ENCODE data around the gene RASGRF1.

RASGRF1 gene

GRCh38 chr15:78984041-78984440 is 106.5 kb downstream of the RASGRF1 start:
- no peak for DNase-seq (ENCODE audit: low read depth)

GRCh38 chr15:78983146-78983918 is 107.2 kb downstream of the RASGRF1 start:
- no peak for DNase-seq (ENCODE audit: low read depth)

- DNase-seq (ENCODE audit: low read depth), result no peak
Measured at GRCh38 chr15:78982736-78983135, 107.8 kb downstream of the RASGRF1 start.

DNA sequence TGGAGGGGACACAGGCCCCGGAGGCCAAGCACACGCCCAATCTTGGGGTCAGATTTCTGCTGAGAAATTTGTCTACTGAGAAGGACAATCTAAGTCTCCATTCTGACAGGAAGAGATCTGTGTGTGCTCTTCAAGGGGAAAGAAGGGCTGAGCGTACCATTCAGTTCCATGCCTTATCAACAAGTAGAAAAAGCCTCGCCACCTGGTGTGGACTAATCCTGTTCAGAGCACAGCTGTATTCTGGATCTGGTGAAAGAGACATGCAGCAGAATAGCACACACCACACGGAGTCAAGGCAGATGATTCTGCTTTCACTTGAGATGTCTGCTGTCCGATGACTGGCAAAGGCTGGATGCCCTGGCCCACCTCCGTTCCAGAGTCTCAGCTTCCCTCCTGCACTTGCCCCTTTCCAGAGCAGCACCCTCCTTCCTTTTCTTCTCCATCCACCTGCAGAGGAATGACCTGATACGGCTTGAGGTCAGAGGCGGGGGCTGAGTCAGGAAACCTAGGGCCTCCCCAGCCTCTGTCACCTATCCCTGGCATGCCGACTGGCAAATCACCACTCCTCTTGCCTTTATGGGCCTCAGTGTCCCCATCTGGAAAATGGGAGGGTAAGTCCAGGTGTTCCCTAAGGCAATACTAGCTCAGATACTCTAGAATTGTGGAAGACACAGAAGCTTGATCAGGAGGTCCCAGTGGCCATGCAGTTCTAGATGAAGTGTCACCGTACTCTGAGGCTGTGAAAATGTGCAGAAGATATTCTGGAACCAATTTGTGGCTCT is 108.9 kb downstream of the RASGRF1 start:
- DNase-seq (ENCODE audit: low read depth), result no peak

GRCh38 chr15:78979456-78980320 is 110.9 kb downstream of the RASGRF1 start:
- DNase-seq (ENCODE audit: low read depth), result no peak

GRCh38 chr15:78978601-78979179 is 111.9 kb downstream of the RASGRF1 start:
- no peak for DNase-seq (ENCODE audit: low read depth)

DNA sequence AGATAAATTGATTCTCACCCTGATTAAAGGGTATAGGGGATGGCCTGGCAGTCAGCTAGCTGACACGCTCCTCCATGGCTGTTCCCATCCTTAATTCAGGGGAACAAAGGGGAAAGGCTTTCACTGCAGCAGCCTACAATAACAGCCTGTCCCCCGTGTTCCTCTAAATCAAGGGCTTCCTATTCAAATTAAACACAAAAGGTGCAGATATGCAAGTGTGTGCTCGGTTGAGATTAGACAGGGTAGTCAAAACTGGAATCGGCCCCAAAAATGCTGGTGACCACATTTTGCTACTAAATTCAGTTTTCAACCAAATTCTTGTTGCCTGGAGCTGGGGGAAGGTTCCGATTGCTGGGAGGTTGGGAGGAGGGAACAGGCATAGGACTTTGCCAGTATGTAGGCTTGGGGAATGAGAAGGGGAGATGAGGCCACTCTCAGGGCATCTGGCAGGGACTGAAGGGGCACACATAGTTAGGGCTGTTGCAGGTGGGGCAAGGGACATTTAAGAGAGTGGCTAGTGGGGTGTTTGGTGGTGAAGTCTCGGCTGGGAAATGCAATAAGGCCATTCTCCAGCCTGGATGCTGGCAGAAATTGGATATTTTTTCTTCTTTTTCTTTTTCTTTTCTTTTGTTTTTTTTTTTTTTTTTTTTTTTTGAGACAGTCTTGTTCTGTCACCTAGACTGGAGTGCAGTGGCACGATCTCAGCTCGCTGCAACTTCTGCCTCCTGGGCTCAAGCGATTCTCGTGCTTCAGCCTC is 112.8 kb downstream of the RASGRF1 start:
- no peak for DNase-seq (ENCODE audit: low read depth)

DNA sequence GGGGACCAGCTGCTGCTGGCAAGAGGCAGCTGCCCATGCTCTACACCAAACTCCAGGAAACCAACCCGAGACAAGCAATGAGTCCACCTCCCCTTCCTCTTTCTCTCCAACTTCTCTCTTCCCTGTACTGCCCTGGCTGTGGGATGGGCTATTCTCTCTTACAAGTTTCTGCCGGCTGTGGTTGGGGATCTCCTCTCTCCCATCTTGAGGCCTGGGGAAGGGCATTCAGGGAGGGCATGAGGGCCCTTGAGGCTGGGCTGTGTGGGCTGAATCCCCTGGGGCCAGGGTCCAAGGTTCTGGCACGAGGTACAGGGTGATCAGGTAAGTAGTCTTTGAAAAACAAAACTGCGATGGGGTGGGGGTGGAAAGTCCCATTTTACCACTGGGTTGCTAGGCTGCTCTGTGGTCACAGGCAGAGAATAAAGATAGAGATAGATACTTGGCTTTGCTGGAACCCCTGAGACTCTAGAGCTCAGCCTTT is 113.4 kb downstream of the RASGRF1 start:
- no peak for DNase-seq (ENCODE audit: low read depth)

DNA sequence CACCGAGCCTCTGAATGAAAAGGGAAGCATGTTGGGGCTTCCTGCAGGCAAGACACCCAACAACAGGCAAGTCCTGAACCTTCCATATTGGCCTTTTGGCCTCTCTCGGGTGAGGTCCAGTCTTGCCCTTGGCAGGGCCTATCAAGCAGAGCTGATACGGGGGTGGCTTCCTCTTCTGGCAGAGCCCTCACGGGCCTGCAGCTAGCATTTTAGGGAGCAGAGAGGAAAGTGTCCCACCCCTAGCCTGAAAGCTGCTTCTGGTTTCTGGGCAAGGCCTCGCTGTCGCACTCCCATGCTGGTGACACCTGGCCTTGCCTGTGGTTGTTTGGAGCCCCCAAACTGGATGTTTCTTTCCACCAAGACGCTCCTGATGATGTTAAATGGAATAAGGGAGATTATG is 113.9 kb downstream of the RASGRF1 start:
- DNase-seq (ENCODE audit: low read depth), result no peak

GRCh38 chr15:78974272-78974918 is 116.2 kb downstream of the RASGRF1 start:
- no peak for DNase-seq (ENCODE audit: low read depth)

DNA sequence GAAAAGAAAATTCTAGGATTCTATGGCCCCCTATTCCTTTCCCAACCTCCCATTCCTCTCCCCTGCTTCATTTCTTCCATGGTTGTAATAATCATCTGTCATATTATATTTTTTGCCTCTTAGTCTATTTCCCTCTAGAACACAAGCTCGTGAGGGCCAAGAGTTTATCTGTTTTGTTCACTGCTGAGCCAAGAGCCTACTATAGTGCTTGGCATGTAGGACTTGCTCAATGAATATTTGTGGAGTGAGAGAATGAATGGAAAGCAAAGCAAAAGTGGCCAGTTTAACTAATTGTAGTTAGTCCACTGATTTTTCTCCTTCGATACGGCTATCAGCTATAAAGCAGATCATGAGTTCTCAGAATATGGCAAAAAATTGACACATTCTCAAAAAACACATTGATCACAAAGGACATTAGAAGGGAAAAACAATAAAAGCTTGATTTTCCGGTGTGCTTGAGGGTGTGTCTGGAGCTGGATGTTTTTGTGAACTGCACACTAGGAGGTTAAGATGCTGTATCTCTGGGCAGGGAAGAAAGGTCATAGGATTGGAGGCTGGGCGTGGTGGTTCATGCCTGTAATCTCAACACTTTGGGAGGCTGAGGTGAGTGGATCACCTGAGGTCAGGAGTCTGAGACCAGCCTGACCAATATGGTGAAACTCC is 120.8 kb downstream of the RASGRF1 start:
- no peak for DNase-seq (ENCODE audit: low read depth)

- no peak for DNase-seq (ENCODE audit: low read depth)
Measured at GRCh38 chr15:78968539-78969271, 121.9 kb downstream of the RASGRF1 start.

DNA sequence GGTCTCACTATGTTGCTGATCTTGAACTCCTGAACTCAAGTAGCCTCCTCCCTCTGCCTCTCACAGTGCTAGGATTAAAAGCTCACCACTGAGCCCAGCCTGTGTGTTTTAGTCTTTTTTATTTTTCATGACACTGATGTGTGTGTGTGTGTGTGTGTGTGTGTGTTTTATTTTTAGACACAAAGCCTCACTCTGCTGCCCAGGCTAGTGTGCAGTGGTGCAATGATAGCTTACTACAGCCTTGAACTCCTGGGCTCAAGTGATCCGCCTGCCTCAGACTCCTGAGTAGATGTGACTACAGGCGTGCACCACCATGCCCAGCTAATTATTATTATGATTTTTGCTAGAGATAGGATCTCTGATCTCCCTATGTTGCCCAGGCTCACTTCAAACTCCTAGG is 122.5 kb downstream of the RASGRF1 start:
- DNase-seq (ENCODE audit: low read depth), result no peak

GRCh38 chr15:78960308-78960707 is 130.3 kb downstream of the RASGRF1 start:
- DNase-seq (ENCODE audit: low read depth), result no peak

GRCh38 chr15:78959360-78959759 is 131.2 kb downstream of the RASGRF1 start:
- no peak for DNase-seq (ENCODE audit: low read depth)

DNA sequence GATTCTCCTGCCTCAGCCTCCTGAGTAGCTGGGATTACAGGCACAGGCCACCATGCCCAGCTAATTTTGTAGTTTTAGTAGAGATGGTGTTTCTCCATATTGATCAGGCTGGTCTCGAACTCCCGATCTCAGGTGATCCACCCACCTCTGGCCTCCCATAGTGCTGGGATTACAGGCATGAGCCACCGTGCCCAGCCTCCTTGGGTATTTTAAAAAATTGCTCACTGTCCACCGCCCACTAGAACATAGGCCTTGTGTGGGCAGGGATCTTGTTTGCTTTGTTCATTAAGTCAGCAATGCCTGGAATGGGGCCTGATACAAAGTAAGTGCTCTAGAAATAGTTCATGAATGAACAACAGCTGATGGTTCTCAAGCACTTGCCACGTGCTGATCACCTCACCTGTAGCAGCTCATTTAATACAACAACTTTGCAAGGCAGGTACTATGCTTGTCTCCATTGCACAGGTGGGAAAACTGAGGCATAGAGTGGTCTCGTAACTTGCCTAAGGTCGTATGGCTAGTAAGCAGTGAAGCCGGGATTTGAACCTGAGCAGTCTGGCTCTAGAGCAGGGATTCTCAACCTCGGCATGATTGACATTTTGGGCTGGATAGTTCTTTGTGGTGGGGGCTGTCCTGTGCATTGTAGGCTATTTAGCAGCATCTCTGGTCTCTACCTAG is 133.0 kb downstream of the RASGRF1 start:
- DNase-seq (ENCODE audit: low read depth), result no peak

DNA sequence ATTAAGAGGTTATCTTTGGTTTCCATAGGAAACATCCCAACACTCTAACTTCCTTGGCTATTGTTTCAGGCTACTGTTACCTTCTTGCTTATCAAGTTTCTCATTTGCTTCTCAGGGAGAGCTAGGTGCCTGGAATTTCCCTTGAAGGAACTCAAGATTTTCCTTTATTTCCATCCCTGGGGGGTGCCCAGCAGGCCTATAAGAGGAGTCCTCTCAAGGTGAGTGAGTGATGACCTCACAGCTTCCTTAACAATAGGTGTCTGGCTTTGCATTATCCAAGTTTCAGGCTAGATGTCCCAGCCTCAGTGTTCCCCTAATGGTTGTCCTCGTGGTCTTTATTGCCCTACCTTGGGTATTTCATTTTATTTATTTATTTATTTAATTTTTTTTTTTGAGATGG is 133.6 kb downstream of the RASGRF1 start:
- DNase-seq (ENCODE audit: low read depth), result no peak

DNA sequence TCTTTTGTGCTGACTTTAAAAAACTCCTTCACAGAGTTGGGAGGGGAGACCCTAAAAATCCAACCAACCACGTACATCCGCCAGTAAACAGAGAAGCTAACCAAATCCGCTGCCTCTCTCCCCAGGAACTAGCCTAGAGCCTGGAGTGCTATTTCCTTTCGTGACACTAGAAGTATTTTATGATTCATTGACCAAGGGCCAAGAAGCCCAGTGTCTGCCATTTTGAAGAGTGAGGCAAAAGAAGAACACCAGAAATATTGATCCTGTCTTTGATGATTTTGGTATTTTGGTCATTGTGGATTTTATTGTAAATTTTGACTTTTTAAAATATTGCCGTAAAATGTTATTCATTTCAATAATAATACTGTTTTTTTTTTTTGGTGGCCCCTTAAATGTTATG is 135.2 kb downstream of the RASGRF1 start:
- no peak for DNase-seq (ENCODE audit: low read depth)

DNA sequence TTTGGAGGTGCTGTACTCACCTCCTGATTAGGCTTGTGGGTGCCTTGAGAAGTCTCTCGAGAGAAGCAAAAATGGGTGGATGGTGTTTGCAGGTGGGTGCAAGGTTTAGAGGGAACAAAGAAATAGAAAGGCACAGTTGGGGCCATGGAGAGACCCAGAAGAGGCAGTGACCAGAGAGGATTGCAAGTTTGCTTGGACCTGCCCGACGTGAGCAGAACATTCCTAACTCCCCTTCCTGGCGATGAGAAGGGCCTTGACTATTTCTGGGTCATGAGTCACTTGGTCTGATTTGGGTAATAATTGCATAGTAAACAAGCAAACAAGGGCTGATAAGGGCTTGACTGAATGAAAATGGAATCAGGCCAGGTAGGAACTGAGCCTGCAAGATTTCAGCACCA is 138.7 kb downstream of the RASGRF1 start:
- no peak for DNase-seq (ENCODE audit: low read depth)

Data from stimulated activated CD8-positive, alpha-beta memory T cell treated with anti-CD3 and anti-CD28 coated beads, Interleukin-12 subunit alpha, Interleukin-12 subunit beta, amount 100 ng/mL, for 4 hours (primary cell).